Nephron progenitor cell (in vitro differentiated cells): Measurements from ENCODE around the gene MITF.

ENCODE experiments used
- DNase-seq: peaks from one replicate; pipeline ENCODE4 v3.0.0; 2021
- H3K27ac Mint-ChIP-seq: 2 replicates; pipeline ENCODE4 v1.8.0; 2021; ENCODE audit warnings: mild to moderate bottlenecking, moderate library complexity, mixed read lengths
- H3K27me3 Mint-ChIP-seq: 2 replicates; pipeline ENCODE4 v1.8.0; 2021; ENCODE audit warnings: mild to moderate bottlenecking, low read depth, mixed read lengths; ENCODE audit not compliant: poor library complexity
- H3K36me3 Mint-ChIP-seq: 2 replicates; pipeline ENCODE4 v1.8.0; 2021; ENCODE audit warnings: low read depth, mixed read lengths
- H3K4me1 Mint-ChIP-seq: 2 replicates; pipeline ENCODE4 v1.8.0; 2021; ENCODE audit warnings: mixed read lengths
- H3K4me3 Mint-ChIP-seq: 2 replicates; pipeline ENCODE4 v1.8.0; 2021; ENCODE audit warnings: mild to moderate bottlenecking, moderate library complexity, mixed read lengths
- H3K9me3 Mint-ChIP-seq: 2 replicates; pipeline ENCODE4 v1.8.0; 2021; ENCODE audit warnings: mild to moderate bottlenecking, moderate library complexity, mixed read lengths
- TF ChIP-seq, protein P1 (sequence below): fragments of 200-600 bp; sonication (generic); IDR thresholded peaks from 2 replicates; pipeline ENCODE4 v1.5.0; 2021; ENCODE audit warnings: antibody characterized with exemption

Gene MITF

DNA sequence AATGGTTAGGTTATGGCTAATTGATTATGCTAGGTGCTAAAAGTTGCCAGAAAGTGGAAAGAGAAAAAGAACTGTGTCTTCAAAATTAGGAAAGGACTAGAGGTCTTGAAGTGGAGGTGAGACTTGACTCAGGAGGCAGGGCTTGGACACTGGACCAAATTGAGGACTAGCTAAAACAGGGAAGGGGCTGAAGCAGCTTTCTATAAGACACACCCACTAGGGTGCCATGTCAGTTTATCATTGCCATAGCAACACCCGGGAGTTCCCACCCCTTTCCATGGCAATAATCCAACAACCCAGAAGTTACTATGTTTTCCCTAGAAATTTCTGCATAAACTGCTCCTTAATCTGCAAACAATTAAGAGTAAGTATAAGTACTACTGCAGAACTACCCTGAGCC is 42.9 kb upstream of the MITF start:
- DNase-seq, result no peak
- H3K9me3 Mint-ChIP-seq, result peaks cover 18% of the 10 kb centered on the region
- no peaks in the 10 kb centered on the region for H3K36me3 Mint-ChIP-seq
- H3K27me3 Mint-ChIP-seq, result peaks cover 5% of the 10 kb centered on the region
- TF ChIP-seq, protein P1, sequence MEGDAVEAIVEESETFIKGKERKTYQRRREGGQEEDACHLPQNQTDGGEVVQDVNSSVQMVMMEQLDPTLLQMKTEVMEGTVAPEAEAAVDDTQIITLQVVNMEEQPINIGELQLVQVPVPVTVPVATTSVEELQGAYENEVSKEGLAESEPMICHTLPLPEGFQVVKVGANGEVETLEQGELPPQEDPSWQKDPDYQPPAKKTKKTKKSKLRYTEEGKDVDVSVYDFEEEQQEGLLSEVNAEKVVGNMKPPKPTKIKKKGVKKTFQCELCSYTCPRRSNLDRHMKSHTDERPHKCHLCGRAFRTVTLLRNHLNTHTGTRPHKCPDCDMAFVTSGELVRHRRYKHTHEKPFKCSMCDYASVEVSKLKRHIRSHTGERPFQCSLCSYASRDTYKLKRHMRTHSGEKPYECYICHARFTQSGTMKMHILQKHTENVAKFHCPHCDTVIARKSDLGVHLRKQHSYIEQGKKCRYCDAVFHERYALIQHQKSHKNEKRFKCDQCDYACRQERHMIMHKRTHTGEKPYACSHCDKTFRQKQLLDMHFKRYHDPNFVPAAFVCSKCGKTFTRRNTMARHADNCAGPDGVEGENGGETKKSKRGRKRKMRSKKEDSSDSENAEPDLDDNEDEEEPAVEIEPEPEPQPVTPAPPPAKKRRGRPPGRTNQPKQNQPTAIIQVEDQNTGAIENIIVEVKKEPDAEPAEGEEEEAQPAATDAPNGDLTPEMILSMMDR, result no peak
- no peak overlapping the region for H3K27ac Mint-ChIP-seq
- no peak overlapping the region for H3K4me3 Mint-ChIP-seq
- H3K4me1 Mint-ChIP-seq, result no peaks in the 10 kb centered on the region

DNA sequence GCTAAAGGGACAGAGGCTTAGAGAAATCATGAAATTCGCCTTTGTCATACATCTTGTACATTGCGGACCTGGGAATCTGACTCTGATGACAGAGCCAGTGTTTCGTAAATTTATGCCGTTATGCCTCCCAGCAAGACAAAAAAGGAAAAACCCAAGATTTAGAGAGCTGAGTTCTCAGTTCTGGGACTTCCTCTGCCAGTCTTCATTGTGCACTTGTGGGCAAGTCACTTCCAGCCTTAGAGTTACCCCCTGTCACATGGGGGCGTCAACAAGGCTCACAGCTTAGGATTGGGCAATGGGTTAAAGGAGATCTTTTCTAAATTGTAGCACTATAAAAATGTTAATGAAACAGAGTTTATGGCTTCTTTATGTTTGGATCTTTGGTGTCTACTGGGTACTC is 41.9 kb upstream of the MITF start:
- peaks cover 28% of the 10 kb centered on the region for H3K9me3 Mint-ChIP-seq

DNA sequence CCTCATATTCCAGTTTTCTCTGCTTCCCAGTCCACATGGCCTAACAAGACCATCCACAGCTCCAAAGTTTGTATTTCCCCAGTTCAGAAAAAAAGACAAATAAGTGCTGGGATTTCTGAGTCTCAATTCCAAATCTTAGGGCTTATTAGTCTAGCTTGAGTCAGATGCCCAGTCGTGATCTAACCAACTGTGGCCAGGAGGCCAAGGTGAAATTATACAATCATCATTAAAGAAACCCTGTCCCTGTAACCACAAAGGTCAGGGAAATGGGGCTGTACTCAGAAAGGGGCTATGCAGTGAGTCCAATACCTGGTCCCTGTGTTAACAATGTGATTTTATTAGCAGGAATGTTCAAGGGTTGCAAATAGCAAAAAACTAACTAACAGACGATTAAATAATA is 40.5 kb upstream of the MITF start:
- H3K4me1 Mint-ChIP-seq, result no peaks in the 10 kb centered on the region
- TF ChIP-seq, protein P1, result no peak
- no peaks in the 10 kb centered on the region for H3K36me3 Mint-ChIP-seq
- no peak overlapping the region for H3K27ac Mint-ChIP-seq
- no peak overlapping the region for H3K4me3 Mint-ChIP-seq
- peaks cover 5% of the 10 kb centered on the region for H3K27me3 Mint-ChIP-seq
- H3K9me3 Mint-ChIP-seq, result peaks cover 35% of the 10 kb centered on the region
- no peak for DNase-seq

More for the DNA sequence above, 41.9 kb upstream of the MITF start:
- H3K27me3 Mint-ChIP-seq, result peaks cover 5% of the 10 kb centered on the region
- H3K4me1 Mint-ChIP-seq, result no peaks in the 10 kb centered on the region
- TF ChIP-seq, protein P1, result no peak
- H3K36me3 Mint-ChIP-seq, result no peaks in the 10 kb centered on the region
- no peak overlapping the region for H3K27ac Mint-ChIP-seq
- DNase-seq, result no peak
- no peak overlapping the region for H3K4me3 Mint-ChIP-seq

DNA sequence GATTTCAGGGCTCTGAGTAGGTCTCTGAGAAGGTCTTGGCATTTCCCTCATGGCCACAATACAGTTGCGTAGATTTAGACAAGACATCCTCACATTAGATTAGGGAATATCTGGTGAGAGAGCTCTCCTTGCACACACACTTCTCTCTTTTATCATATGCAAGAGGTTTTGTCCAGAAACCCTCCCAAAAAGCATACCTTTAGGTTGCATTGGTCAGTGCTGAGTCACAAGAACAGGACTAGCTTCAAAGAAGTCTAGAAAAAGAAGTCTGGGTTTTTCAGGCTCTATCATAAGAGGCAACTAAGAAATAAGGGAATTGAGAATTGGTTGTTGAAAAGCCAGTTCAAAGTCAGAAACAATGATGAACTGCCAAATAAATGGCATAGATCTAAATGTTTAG is 40.1 kb upstream of the MITF start:
- DNase-seq, result no peak
- H3K27me3 Mint-ChIP-seq, result peaks cover 5% of the 10 kb centered on the region
- H3K36me3 Mint-ChIP-seq, result no peaks in the 10 kb centered on the region
- H3K27ac Mint-ChIP-seq, result no peak overlapping the region
- no peak overlapping the region for H3K4me3 Mint-ChIP-seq
- TF ChIP-seq, protein P1, result no peak
- H3K9me3 Mint-ChIP-seq, result peaks cover 35% of the 10 kb centered on the region
- H3K4me1 Mint-ChIP-seq, result no peaks in the 10 kb centered on the region

DNA sequence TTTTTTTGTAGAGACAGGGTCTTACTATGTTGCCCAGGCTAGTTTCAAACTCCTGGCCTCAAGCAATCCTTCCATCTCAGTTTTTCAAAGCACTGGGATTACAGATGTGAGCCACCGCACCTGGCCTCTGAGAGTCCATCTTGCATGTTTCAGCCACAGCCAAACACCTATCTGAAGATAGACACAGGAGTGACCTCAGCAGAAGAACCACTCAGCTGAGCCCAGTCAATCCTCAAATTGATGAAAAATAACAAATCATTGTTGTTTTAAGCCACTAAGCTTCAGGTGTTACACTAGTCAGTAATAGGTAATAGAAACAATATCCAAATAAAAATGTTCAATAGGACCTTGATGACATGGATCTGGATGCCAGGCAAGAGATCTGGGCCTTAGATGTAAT is 38.3 kb upstream of the MITF start:
- Mint-ChIP-seq H3K27ac (no peak overlapping the region), H3K9me3 (peaks cover 35% of the 10 kb centered on the region), H3K4me3 (no peak overlapping the region), H3K36me3 (no peaks in the 10 kb centered on the region), H3K27me3 (peaks cover 5% of the 10 kb centered on the region), H3K4me1 (no peaks in the 10 kb centered on the region)
- TF ChIP-seq, protein P1, result no peak
- no peak for DNase-seq

DNA sequence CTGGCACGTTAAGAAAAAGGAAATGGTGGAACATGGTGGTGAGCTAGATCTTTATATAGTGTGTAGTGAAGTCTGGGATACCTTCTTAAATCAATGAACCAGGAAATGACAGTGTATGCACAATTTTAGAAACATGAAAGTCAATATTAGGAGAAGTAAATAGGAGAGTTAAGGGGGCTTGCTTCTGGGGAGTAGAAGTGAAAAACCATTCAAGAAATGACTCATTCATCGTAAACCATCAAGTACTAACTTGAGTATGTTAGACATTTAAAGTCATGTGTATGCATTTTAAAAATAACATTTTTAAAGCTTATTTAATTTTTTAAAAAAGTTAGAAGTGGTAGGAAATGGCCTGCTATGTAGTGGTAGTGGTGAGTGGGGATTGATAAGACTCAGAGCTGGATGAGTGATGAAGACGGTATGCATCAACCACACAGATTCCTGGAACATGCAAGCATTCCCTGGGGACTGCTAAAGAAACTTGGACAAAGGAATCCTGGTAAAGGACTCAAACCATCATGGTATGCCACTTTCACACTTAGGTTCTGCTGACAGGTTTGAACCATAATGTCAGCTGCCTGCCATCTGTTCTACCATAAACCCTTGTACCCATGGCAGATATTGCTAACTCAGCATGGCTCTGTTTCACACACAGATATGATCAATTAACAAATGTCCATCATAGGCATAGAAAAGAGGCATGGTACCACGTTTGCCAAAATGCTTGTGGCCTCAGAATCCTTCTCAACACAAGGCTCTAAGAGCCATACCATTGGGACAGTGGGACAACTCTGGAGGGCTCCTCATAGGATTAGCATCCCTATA is 28.9 kb upstream of the MITF start:
- no peak overlapping the region for H3K4me3 Mint-ChIP-seq
- no peak for DNase-seq
- H3K27me3 Mint-ChIP-seq, result peaks cover 3% of the 10 kb centered on the region
- no peaks in the 10 kb centered on the region for H3K36me3 Mint-ChIP-seq
- TF ChIP-seq, protein P1, result no peak
- no peaks in the 10 kb centered on the region for H3K9me3 Mint-ChIP-seq
- no peak overlapping the region for H3K27ac Mint-ChIP-seq
- no peaks in the 10 kb centered on the region for H3K4me1 Mint-ChIP-seq
